Measurements from ENCODE around the gene SLX9.

GRCh38 chr21:44964381-44964780, 24.6 kb downstream of the SLX9 start:
- TF ChIP-seq CTCF (IDR thresholded peaks at IDR 0.05) (no peak), POLR2A (IDR thresholded peaks at IDR 0.05) (no peak), POLR2AphosphoS5 (IDR thresholded peaks at IDR 0.05; ENCODE audit: insufficient read depth in 1 of 2, low read depth in 1 of 2) (no peak)
